NCI-H1436 (cell line): ENCODE results near the gene HSD17B2.
"Not testable (repeated sequence)": the region's sequence is repeated elsewhere in the genome, so short reads cannot be mapped to it uniquely, and the experiment has no call there.

Experiments used
- DNase-seq: peaks from one replicate; lab custom pipeline; 2025; lab: John Stamatoyannopoulos, UW

Gene HSD17B2

GRCh38 chr16:82034981-82035612, at the start of gene HSD17B2:
Gene HSD17B2, plus strand, starts transcription at chr16:82035253. Its CDS starts 172 bp downstream, at chr16:82035425.
- no peak for DNase-seq

DNA sequence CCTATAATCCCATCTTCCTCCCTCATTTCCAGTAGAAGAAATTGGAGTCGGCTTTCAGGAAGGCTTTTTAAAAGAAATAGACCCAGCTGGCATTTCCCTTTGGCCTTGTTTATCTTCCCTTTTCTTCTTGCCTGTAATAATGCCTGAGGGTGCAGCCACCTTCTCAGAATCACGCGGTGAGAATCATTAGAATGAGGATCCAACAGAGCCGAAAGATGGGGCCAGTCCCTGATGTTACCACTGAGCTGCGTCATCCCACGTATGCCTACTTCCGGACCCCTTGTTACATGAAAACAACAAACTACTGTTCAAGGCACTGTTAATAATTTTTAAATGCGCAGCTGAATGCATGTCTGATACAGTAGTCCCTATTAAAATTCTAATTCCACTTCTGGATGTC, 47.9 kb upstream of the HSD17B2 start:
- no peak for DNase-seq

- no peak for DNase-seq
These were observed 47.3 kb upstream of the HSD17B2 start for GRCh38 chr16:81987706-81988105.

DNA sequence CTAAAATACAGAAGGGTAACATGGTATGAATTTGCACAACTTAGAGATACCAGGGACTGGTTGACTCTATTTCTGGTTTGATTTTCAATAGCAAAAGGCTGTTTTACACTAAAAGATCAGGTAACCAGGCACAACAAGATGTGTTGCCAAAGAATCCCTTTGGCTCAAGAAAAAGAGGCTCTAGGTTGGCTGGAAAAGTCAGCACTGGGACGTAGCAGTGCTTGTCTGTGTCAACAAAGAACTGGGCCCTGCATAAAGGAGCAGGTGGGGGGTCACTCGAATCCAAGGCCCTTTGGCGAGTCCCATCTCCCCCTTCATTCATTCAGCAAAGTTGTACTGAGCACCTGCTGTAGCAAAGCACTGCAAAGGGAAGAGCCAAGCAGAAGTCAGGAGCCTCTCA, 42.2 kb upstream of the HSD17B2 start:
- DNase-seq: no peak

DNA sequence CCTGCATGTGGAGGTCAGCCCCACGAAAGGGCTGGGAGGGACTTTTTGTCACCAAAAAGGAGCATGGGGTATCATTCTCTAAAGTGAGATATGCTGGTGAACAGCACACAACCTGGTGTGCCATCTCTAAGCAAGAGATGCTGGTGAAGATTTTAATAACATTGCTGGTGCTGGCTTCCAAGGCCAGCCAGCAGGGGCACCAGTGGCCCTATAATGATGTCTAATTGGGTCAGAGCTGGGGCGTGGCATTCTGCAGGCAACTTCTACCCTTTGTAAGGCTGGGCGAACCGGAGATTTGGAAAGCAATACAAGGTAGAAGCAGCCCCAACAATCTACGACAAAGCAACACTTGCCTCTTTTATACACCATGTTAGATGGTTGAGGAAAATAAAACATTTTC, 40.6 kb upstream of the HSD17B2 start:
- no peak for DNase-seq

GRCh38 chr16:81995651-81996050, 39.4 kb upstream of the HSD17B2 start:
- DNase-seq: no peak

GRCh38 chr16:81996664-81997509, 38.2 kb upstream of the HSD17B2 start:
- DNase-seq: no peak

DNA sequence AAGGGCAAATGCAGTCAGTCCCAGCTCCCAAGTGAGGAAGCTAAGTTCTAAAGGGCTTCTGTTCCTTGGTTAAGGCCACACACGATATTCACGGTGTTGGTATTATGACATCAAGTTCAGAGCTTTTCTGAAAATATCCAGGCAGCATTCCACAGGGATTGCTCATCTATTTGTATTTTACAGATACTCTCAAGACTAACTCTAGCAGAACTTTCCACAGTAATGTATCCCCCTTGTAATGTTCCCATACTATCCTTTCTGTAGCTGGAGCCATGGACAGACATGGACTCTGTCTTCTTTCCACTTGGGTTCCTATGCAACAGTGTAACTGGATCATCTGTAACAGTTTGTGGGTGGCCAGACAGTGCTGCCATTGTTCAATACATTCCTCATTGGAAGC, 37.3 kb upstream of the HSD17B2 start:
- DNase-seq: no peak

DNA sequence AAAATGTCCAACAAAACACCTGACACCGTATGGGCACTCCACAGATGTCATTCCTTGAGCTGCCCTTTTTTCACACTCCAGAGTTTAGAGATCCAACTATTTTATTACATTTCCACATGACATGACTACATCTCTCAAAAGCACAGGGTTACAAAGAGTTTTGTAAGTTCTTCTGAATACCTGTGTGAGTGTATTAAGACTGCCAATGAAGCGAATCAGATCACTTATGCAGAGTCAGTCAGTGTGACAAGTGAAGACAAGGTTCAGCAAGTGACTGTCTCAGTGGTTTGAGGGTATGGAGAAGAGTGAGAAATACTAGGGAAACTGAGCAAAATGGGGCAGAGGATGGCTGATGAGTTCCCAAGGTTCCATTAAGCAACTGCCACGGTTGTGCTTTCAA, 32.2 kb upstream of the HSD17B2 start:
- DNase-seq: no peak

DNA sequence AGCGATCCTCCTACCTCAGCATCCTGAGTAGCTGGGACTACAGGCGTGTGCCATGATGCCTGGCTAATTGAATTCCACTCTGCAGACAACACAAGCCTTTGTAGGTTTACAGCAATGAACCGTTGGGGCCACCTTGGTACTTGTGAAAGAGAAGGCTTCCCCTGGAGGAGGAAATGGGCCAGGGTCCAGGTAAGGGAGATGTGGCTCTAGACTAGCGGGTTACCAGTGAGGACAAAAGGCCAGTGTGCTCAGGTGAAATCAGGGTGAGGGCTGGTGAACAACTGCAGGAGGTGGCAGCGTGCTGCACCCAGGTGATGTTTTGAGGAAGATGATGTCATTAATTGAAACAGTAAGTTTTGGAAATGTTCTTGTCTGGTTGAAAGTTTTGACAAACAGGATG, 30.5 kb upstream of the HSD17B2 start:
- no peak for DNase-seq

DNA sequence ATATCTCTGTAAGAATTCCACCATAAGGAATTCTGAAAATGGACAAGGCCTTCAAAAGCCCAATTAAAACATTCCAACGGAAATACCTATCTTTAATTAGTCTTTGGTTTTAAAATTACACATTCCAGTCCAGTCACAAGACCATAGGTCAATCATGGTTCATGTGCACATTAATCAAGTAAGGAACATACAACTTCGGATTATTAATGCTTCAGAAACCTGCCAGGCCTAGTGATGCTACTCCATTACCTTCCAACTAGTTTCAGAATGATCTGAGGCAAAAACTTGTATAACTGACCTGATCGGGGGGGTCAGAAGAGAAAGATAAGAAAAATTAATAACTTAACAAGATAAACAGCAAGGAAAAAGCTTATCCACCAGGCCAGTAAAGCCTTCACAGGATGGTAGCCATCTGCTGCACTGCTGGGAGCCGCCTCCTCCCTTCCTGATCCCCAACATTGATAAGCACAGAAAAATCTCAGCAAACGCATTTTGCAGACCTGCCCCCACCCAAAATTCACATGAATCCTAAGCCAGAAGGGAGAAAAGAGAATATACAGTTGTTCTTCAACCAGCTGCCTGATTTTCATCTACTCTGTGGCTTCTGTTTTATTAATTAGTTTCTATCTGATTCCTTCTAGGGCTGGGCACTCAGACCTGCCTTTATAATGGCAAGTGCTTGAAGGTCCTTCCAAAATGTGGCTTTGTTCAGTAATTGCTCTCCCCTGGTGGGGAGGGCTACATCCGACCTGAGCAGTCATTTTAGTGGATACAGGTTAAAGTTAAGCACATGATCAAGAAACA, 29.8 kb upstream of the HSD17B2 start:
- no peak for DNase-seq

GRCh38 chr16:82006036-82006435, 29.0 kb upstream of the HSD17B2 start:
- DNase-seq: no peak

GRCh38 chr16:82007189-82007588, 27.9 kb upstream of the HSD17B2 start:
- DNase-seq: no peak

DNA sequence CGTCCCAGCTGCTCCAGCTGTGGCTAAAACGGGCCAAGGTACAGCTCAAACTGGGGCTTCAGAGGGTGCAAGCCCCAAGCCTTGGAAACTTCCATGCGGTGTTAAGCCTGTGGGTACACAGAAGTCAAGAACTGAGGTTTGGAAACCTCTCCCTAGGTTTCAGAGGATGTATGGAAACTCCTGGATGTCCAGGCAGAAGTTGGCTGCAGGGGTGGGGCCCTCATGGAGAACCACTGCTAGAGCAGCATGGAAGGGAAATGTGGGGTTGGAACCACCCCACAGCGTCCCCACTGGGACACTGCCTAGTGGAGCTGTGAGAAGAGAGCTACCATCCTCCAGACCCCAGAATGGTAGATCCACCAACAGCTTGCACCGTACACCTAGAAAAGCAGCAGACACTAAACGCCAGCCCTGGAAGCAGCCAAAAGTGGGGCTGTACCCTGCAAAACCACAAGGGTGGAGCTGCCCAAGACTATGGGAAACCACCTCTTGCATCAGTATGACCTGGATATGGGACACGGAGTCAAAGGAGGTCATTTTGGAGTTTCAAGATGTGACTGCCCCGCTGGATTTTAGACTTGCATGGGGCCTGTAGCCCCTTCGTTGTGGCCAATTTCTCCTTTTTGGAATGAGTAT, 26.0 kb upstream of the HSD17B2 start:
- no peak for DNase-seq

- not testable (repeated sequence) for DNase-seq
These were observed 25.3 kb upstream of the HSD17B2 start for GRCh38 chr16:82009789-82010188.

DNA sequence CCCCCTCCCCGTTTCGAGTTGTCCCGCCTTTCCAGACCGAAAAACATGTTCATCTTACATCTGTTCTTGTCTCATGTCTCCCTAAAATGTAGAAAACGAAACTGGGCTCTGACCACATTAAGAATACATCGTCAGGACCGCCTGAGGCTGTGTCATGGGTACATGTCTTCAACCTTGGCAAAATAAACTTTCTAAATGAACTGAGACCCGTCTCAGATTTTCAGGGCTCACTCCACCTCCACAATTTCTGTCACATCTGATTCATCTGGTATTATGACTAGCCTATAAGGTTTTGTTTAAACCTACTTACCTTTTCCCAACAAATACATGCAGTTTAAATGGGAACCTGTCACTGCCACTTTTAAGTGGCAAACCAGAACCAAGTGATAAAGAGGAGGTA, 24.4 kb upstream of the HSD17B2 start:
- DNase-seq: no peak

DNA sequence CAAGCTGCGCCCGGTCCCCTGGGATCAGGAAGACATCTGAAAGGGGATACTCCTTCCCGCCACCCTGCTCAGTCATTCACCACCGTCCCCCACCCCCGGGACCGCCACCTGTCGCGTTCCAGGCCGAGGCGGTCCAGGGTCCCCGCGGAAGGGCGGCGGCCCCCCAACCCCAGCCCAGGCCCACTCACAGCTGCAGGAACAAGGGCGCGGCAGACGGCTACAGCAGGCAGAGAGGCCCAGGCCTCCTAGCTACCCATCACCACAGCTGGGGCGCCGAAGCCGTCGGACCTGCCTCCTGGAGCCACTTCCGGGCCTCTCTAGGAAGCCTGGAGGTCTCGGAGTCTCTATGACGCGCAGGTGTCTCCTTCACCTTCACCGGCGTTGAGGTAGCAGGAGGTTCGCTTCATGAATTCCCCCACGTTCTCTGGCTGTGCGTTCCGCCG, 23.8 kb upstream of the HSD17B2 start, which contains the start of gene SDR42E1:
SDR42E1 (minus strand) TSS at position 272 of the 443 bp plus-strand sequence. CDS start 10,612 bp downstream, outside the sequence.
- peak; percentile 87 for DNase-seq

DNA sequence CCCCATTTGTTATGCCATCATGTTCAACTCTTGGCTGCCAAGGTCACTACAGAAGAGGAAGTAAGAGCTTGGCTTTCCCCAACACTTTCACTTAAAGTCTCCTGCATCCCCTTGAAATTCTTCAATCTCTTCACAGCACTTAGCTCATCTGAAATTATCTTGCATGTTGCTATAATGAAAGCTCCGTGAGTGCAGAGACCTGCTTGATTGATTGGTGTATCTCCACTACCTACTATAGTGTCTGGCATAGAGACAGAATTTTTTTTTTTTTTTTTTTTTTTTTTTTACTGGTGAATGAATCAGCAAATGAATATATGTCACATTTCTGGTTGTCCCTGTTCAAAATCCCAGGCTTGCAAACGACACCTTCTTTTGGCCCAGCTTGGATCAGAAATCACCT, 21.9 kb upstream of the HSD17B2 start:
- DNase-seq: no peak

DNA sequence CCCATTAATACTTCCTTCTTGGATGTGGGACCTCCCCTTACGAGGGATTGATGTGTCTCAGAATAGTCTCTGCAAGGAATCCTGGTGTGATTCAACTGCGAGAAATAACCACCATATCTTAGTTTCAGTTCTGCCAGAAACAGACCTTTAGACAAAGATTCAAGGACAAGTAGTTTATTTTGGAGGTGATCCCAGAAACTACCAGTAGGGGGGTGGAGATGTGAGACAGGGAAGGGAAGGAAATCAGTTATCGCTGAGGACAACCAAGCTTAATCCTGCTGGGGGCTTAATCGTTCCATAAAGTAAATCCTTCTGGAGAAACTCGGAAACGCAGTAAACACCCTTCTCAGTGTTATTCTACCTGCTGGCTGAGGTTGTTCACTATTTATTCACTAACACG, 18.8 kb upstream of the HSD17B2 start:
- DNase-seq: no peak

DNA sequence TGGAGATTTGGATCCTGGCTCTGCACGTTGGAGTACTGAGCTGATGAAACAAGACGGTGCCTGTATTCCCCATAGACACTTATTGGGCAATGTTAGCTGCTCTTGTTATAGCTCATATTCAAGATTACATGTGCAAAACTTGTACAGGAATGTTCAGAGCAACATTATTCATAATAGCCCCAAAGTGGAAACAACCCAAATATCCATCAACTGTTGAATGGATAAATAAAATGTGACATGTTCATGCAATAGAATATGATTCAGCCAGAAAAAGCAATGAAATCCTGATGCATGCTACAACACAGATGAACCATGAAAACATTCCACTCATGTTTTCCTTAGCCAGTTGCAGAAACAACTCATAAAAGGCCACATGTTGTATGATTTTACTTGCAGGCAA, 18.1 kb upstream of the HSD17B2 start:
- DNase-seq: no peak

GRCh38 chr16:82017911-82018568, 17.0 kb upstream of the HSD17B2 start:
- no peak for DNase-seq

DNA sequence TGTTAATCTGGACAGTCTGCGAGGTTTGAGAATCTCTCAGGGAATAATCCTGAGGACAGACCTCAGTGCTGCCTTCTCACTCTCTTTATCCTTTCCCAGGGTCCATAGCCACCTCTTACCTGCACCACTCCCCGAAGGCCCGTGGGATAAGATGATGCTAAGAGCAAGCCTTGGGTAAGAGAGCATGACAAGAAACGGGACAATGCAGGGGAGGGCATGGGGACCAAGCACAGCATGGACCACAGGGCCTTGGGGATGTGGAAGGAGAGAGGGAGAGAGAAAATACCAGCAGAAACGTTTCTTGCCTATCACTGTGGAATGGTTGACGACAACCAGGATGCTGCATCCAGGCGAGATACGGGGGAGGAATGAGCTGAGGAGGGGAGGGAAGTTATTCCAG, 15.5 kb upstream of the HSD17B2 start:
- DNase-seq: no peak
